ENCODE measurements around the gene TXNL1. TPM values are rescaled to one million over a fixed set of nuclear protein-coding genes. Genes with fewer than 3 reads are reported as not detected.

The TXNL1 gene
- total and polyA plus RNA-seq, 12 donors: 44.6 to 264 (median 72.8) TPM

GRCh38 chr18:56676639-56677038, 38.2 kb upstream of the TXNL1 start:
- Histone ChIP-seq H3K27ac (no peak overlapping the region), H3K4me3 (no peak overlapping the region), H3K36me3 (replicated peaks in 1 of 2) (no peaks in the 10 kb centered on the region), H3K9me3 (replicated peaks in 1 of 3) (no peaks in the 10 kb centered on the region), H3K27me3 (no peaks in the 10 kb centered on the region), H3K4me1 (replicated peaks in 1 of 2) (peaks cover 4 to 5% of the 10 kb centered on the region in 2 donors)
- 60 to 79% (median 67%) methylated on average over 2 of the region's 2 CpGs for WGBS, 4 donors
- intact Hi-C loops (cut with DNase I): no loop called here
- DNase-seq: no peak
- TF ChIP-seq, protein P1, sequence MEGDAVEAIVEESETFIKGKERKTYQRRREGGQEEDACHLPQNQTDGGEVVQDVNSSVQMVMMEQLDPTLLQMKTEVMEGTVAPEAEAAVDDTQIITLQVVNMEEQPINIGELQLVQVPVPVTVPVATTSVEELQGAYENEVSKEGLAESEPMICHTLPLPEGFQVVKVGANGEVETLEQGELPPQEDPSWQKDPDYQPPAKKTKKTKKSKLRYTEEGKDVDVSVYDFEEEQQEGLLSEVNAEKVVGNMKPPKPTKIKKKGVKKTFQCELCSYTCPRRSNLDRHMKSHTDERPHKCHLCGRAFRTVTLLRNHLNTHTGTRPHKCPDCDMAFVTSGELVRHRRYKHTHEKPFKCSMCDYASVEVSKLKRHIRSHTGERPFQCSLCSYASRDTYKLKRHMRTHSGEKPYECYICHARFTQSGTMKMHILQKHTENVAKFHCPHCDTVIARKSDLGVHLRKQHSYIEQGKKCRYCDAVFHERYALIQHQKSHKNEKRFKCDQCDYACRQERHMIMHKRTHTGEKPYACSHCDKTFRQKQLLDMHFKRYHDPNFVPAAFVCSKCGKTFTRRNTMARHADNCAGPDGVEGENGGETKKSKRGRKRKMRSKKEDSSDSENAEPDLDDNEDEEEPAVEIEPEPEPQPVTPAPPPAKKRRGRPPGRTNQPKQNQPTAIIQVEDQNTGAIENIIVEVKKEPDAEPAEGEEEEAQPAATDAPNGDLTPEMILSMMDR (IDR thresholded peaks at IDR 0.05): no peak
- TF ChIP-seq POLR2A (IDR thresholded peaks at IDR 0.05): no peak

- Histone ChIP-seq H3K4me3 (no peak overlapping the region), H3K27ac (no peak overlapping the region), H3K4me1 (replicated peaks in 1 of 2) (no peaks in the 10 kb centered on the region), H3K36me3 (replicated peaks in 1 of 2) (no peaks in the 10 kb centered on the region), H3K9me3 (replicated peaks in 1 of 3) (no peaks in the 10 kb centered on the region), H3K27me3 (no peaks in the 10 kb centered on the region)
- intact Hi-C loops (cut with DNase I): no loop called here
- TF ChIP-seq POLR2A (IDR thresholded peaks at IDR 0.05): no peak
- TF ChIP-seq, protein P1 (IDR thresholded peaks at IDR 0.05): no peak
- 80 to 82% (median 81%) methylated on average over 3 of the region's 3 CpGs for whole genome bisulfite sequencing, 4 donors
- DNase-seq: no peak
Observed at GRCh38 chr18:56672981-56673380, 34.6 kb upstream of the TXNL1 start.

GRCh38 chr18:56672391-56672790, 34.0 kb upstream of the TXNL1 start:
- H3K36me3 ChIP-seq (replicated peaks in 1 of 2): no peaks in the 10 kb centered on the region
- no peak overlapping the region for H3K4me3 ChIP-seq
- H3K9me3 ChIP-seq (replicated peaks in 1 of 3): no peaks in the 10 kb centered on the region
- H3K27me3 ChIP-seq: no peaks in the 10 kb centered on the region
- 79 to 83% (median 81%) methylated on average over 8 of the region's 8 CpGs for WGBS, 4 donors
- DNase-seq: no peak
- H3K27ac ChIP-seq: no peak overlapping the region
- no peaks in the 10 kb centered on the region for H3K4me1 ChIP-seq (replicated peaks in 1 of 2)
- TF ChIP-seq, protein P1 (IDR thresholded peaks at IDR 0.05): no peak
- TF ChIP-seq POLR2A (IDR thresholded peaks at IDR 0.05): no peak
- intact Hi-C loops (cut with DNase I): no loop called here

GRCh38 chr18:56662902-56663301, 24.5 kb upstream of the TXNL1 start:
- Histone ChIP-seq H3K4me3 (no peak overlapping the region), H3K9me3 (replicated peaks in 1 of 3) (no peaks in the 10 kb centered on the region), H3K4me1 (replicated peaks in 1 of 2) (peaks cover 4 to 6% of the 10 kb centered on the region in 2 donors), H3K36me3 (replicated peaks in 1 of 2) (no peaks in the 10 kb centered on the region), H3K27ac (peak overlapping the region in 1 of 5 donors; percentile 26), H3K27me3 (no peaks in the 10 kb centered on the region)
- 54 to 63% (median 62%) methylated on average over 2 of the region's 2 CpGs for WGBS, 4 donors
- DNase-seq: no peak
- no peak for TF ChIP-seq POLR2A (IDR thresholded peaks at IDR 0.05)
- TF ChIP-seq, protein P1 (IDR thresholded peaks at IDR 0.05): no peak
- intact Hi-C loops (cut with DNase I): no loop called here
